K562 (cell line): ENCODE results near the gene MEFV. TPM values are rescaled to one million over a fixed set of nuclear protein-coding genes. Genes with fewer than 3 reads are reported as not detected.

Experiments used
- BCOR ChIP-seq: fragments of 450-650 bp; IDR thresholded peaks from 2 replicates; pipeline ENCODE4 v1.6.1; 2016
- BRD9 ChIP-seq: fragments of 450-650 bp; IDR thresholded peaks from 2 replicates; pipeline ENCODE4 v1.6.1; 2018; ENCODE audit warnings: low read depth; ENCODE audit not compliant: partially characterized antibody
- CAMTA2 ChIP-seq: fragments of 250-450 bp; sonication (Bioruptor Pico); conservative IDR thresholded peaks from 2 replicates; pipeline ENCODE4 v1.5.1; 2022
- CSDE1 ChIP-seq, 2 experiments: fragments of 450-650 bp; IDR thresholded peaks; 2 replicates each; pipeline ENCODE4 v1.6.1; 2016; ENCODE audit warnings: mild to moderate bottlenecking in 1 of 2
- ETV1 ChIP-seq: fragments of 450-650 bp; conservative IDR thresholded peaks from 2 replicates; pipeline ENCODE4 v1.6.1; 2016; ENCODE audit warnings: missing genetic modification characterization, control low read depth, low read depth, missing compliant biosample characterization
- FOXJ2 ChIP-seq: fragments of 200-800 bp; sonication (Bioruptor generic); IDR thresholded peaks from 2 replicates; pipeline ENCODE4 v1.6.1; 2016; ENCODE audit warnings: missing genetic modification characterization, missing compliant biosample characterization
- GTF2A2 ChIP-seq: IDR thresholded peaks from 2 replicates; pipeline ENCODE4 v1.6.1; 2016; ENCODE audit warnings: mild to moderate bottlenecking, missing genetic modification characterization, missing compliant biosample characterization
- KDM5B ChIP-seq: fragments of 200-600 bp; sonication (generic); IDR thresholded peaks from 2 replicates; pipeline ENCODE4 v1.6.1; 2012; ENCODE audit warnings: low read depth, mild to moderate bottlenecking, moderate library complexity, low read length, control low read depth, inconsistent platforms; ENCODE audit not compliant: insufficient replicate concordance
- MTA2 ChIP-seq: fragments of 450-650 bp; IDR thresholded peaks from 2 replicates; pipeline ENCODE4 v1.6.1; 2016; ENCODE audit warnings: low read depth
- NCOA4 ChIP-seq: fragments of 450-650 bp; IDR thresholded peaks from 2 replicates; pipeline ENCODE4 v1.6.1; 2018; ENCODE audit warnings: mild to moderate bottlenecking; ENCODE audit not compliant: partially characterized antibody
- NFRKB ChIP-seq: fragments of 450-650 bp; IDR thresholded peaks from 2 replicates; pipeline ENCODE4 v1.6.1; 2016; ENCODE audit warnings: low read depth
- NR4A1 ChIP-seq, 2 experiments: fragments of 250-450 bp in 1 of 2; fragments of 450-650 bp in 1 of 2; sonication (Bioruptor Pico) in 1 of 2; IDR thresholded peaks; 2 replicates each; pipeline versions ENCODE4 v1.4.0 to v1.6.1; 2016 to 2020; ENCODE audit warnings: mild to moderate bottlenecking in 2 of 2, missing compliant biosample characterization in 1 of 2, missing genetic modification characterization in 1 of 2, moderate library complexity in 1 of 2
- PATZ1 ChIP-seq: fragments of 250-450 bp; sonication (Bioruptor Pico); IDR thresholded peaks from 2 replicates; pipeline ENCODE4 v1.5.0; 2020; ENCODE audit warnings: mild to moderate bottlenecking, borderline replicate concordance
- RBM22 ChIP-seq: fragments of 200-400 bp; formaldehyde crosslinking; IDR thresholded peaks from 2 replicates; pipeline ENCODE4 v1.6.1; 2018; ENCODE audit warnings: low read length, low read depth; ENCODE audit not compliant: poor library complexity, severe bottlenecking
- RHOXF2B ChIP-seq: fragments of 250-450 bp; sonication (Bioruptor Pico); conservative IDR thresholded peaks from 2 replicates; pipeline ENCODE4 v1.5.1; 2021
- RNF2 ChIP-seq: sonication (generic); IDR thresholded peaks from 2 replicates; pipeline ENCODE4 v1.6.1; 2016
- SETDB1 ChIP-seq: IDR thresholded peaks from one replicate; pipeline ENCODE4 v1.6.1; 2012; ENCODE audit warnings: low read length, control low read depth, inconsistent platforms
- SMARCA5 ChIP-seq: fragments of 450-650 bp; IDR thresholded peaks from 2 replicates; pipeline ENCODE4 v1.6.1; 2016
- SRSF1 ChIP-seq: fragments of 200-400 bp; formaldehyde crosslinking; IDR thresholded peaks from 2 replicates; pipeline ENCODE4 v1.6.1; 2017; ENCODE audit warnings: mild to moderate bottlenecking, low read depth, low read length, moderate library complexity
- STAT5A ChIP-seq: IDR thresholded peaks from 2 replicates; pipeline ENCODE4 v1.6.1; 2012; ENCODE audit warnings: low read length, inconsistent platforms, borderline replicate concordance
- THAP12 ChIP-seq: fragments of 250-450 bp; sonication (Bioruptor Pico); IDR thresholded peaks from 2 replicates; pipeline ENCODE4 v1.9.0; 2021; ENCODE audit warnings: mild to moderate bottlenecking, inconsistent platforms
- ZBTB12 ChIP-seq: fragments of 250-450 bp; sonication (Bioruptor Pico); IDR thresholded peaks from 2 replicates; pipeline ENCODE4 v1.4.0; 2020
- ZKSCAN1 ChIP-seq: fragments of 150-350 bp; IDR thresholded peaks from 2 replicates; pipeline ENCODE4 v1.6.1; 2016; ENCODE audit warnings: low read depth, low read length
- ZNF551 ChIP-seq: fragments of 250-450 bp; sonication (Bioruptor Pico); IDR thresholded peaks from 2 replicates; pipeline ENCODE4 v1.5.0; 2021; ENCODE audit warnings: mild to moderate bottlenecking, moderate library complexity
- polyA plus RNA-seq, 8 experiments: library from polyadenylated mRNA; depleted of rRNA in 4 of 8; stranded (reverse) in 5 of 8; unstranded in 3 of 8; fragments of >200 nt; fragmentation: Nextera tagmentation in 2 of 8; fragmentation: Illumina TruSeq in 1 of 8; extraction: Ambion mirVana in 2 of 8; extraction: Trizol in 1 of 8; gene quantifications; 2 replicates each; pipeline versions ENCODE4 v1.2.1 to v1.2.3, GENCODE V29; 2011 to 2014; ENCODE audit warnings: inconsistent platforms in 1 of 8, missing spikeins in 1 of 8
- total RNA-seq, 7 experiments: library from RNA; depleted of rRNA in 6 of 7; stranded (reverse); fragments of >200 nt in 6 of 7; fragmentation: Illumina TruSeq in 2 of 7; extraction: Trizol in 2 of 7; gene quantifications; 2 replicates each; pipeline versions ENCODE4 v1.2.1 to v1.2.3, GENCODE V29; 2011 to 2021; ENCODE audit warnings: low replicate concordance in 1 of 7

Gene MEFV
- total and polyA plus RNA-seq, 9 of the 15 experiments (the other 6 are each of a cell fraction or from before 2014, with no cell fraction given): 0.14 TPM; not detected in 8

GRCh38 chr16:3305109-3306068 lies 49.0 kb upstream of the MEFV start, which contains the start of the genes TIGD7 and ZNF75A (continued):
- TF ChIP-seq SETDB1: no peak
- 0 out of 2 replicates have a peak, but pooled peaks have one; percentile 6 for TF ChIP-seq STAT5A
- TF ChIP-seq RBM22: peak; percentile 53
- no peak for TF ChIP-seq NR4A1 (CRISPR knock-in tag; IDR thresholded peaks at IDR 0.05)
- TF ChIP-seq NR4A1 (tag; IDR thresholded peaks at IDR 0.05): peak; percentile 33; the same call in 1 of the 2 replicates
- TF ChIP-seq SMARCA5: no peak
- no peak for TF ChIP-seq RHOXF2B (CRISPR knock-in tag)
- TF ChIP-seq FOXJ2 (tag): no peak
- TF ChIP-seq PATZ1 (CRISPR knock-in tag): no peak
- TF ChIP-seq NFRKB: 0 out of 2 replicates have a peak, but pooled peaks have one; percentile 74
- TF ChIP-seq THAP12 (CRISPR knock-in tag): peak; percentile 51; the same call in 1 of the 2 replicates
- peak; percentile 80 for TF ChIP-seq ETV1 (tag)
- TF ChIP-seq BRD9: no peak
- no peak; the same call in 1 of the 2 replicates for TF ChIP-seq ZKSCAN1
- peak; percentile 94 for TF ChIP-seq RNF2
- no peak for TF ChIP-seq NCOA4
- TF ChIP-seq KDM5B: peak; percentile 93
- 0 out of 2 replicates have a peak, but pooled peaks have one; percentile 75 for TF ChIP-seq SRSF1
- TF ChIP-seq MTA2: no peak
- TF ChIP-seq GTF2A2 (tag): no peak
- peak; percentile 57; the same call in 1 of the 2 replicates for TF ChIP-seq ZBTB12 (CRISPR knock-in tag)
- TF ChIP-seq BCOR: peak; percentile 26; the same call in 1 of the 2 replicates
- TF ChIP-seq ZNF551 (CRISPR knock-in tag): no peak
- TF ChIP-seq CSDE1 (IDR thresholded peaks at IDR 0.05): no peak
- TF ChIP-seq CAMTA2 (CRISPR knock-in tag): no peak
